Measurements from ENCODE around the gene FAM200B.

The FAM200B gene

GRCh38 chr4:15681372-15682241, at the start of gene FAM200B:
FAM200B (plus strand) TSS chr4:15681827; CDS start chr4:15686978, 5,151 bp downstream.
- TF ChIP-seq EZH2 (IDR thresholded peaks at IDR 0.05; ENCODE audit: borderline replicate concordance, low read depth, low read length, severe bottlenecking) (no peak), CTCF (IDR thresholded peaks at IDR 0.05; ENCODE audit: borderline replicate concordance, extremely low read depth, low read length, poor library complexity, severe bottlenecking) (no peak)
- H3K4me2 ChIP-seq (ENCODE audit: insufficient read depth, low read length), result peak within 1 kb of the TSS; percentile 86
- peak within 1 kb of the TSS; percentile 71 to 85 for H3K4me3 ChIP-seq (ENCODE audit: low read depth in 1 of 2, low read length in 2 of 2)
- H2AFZ ChIP-seq (ENCODE audit: low read depth, low read length), result peak within 1 kb of the TSS; percentile 96
- H3K36me3 ChIP-seq (ENCODE audit: insufficient read depth, low read length), result peaks cover 36% of the 10 kb centered on the region
- no peaks in the 10 kb centered on the region; the same call in 1 of the 2 replicates for H4K20me1 ChIP-seq (ENCODE audit: insufficient read depth, low read length)
- DNase-seq, result peak; percentile 99
- no peaks in the 10 kb centered on the region for H3K27me3 ChIP-seq (ENCODE audit: insufficient read depth, low read length, poor library complexity)
- H3K9me3 ChIP-seq (ENCODE audit: insufficient read depth, low read length, severe bottlenecking), result no peaks in the 10 kb centered on the region
- H3K79me2 ChIP-seq (ENCODE audit: insufficient read depth, low read length), result peaks cover 88% of the 10 kb centered on the region
- peaks cover 55% of the 10 kb centered on the region for H3K4me1 ChIP-seq (ENCODE audit: insufficient read depth, low read length)
- H3K27ac ChIP-seq (ENCODE audit: low read length), result peak within 1 kb of the TSS; percentile 91
- ATAC-seq (ENCODE audit: insufficient read depth, low read depth), result peak; percentile 95
- H3K9ac ChIP-seq (ENCODE audit: low read depth, low read length), result peak within 1 kb of the TSS; percentile 91

- ATAC-seq (ENCODE audit: insufficient read depth, low read depth), result no peak
- Histone ChIP-seq H3K4me1 (ENCODE audit: insufficient read depth, low read length) (no peaks in the 10 kb centered on the region), H3K4me2 (ENCODE audit: insufficient read depth, low read length) (no peak overlapping the region), H3K9ac (ENCODE audit: low read depth, low read length) (no peak overlapping the region), H3K27ac (ENCODE audit: low read length) (no peak overlapping the region), H3K4me3 (ENCODE audit: low read depth in 1 of 2, low read length in 2 of 2) (no peak overlapping the region), H3K79me2 (ENCODE audit: insufficient read depth, low read length) (peaks cover 35% of the 10 kb centered on the region), H2AFZ (ENCODE audit: low read depth, low read length) (no peak overlapping the region), H4K20me1 (ENCODE audit: insufficient read depth, low read length) (peaks cover 7% of the 10 kb centered on the region; the same call in 1 of the 2 replicates), H3K27me3 (ENCODE audit: insufficient read depth, low read length, poor library complexity) (no peaks in the 10 kb centered on the region), H3K9me3 (ENCODE audit: insufficient read depth, low read length, severe bottlenecking) (no peaks in the 10 kb centered on the region), H3K36me3 (ENCODE audit: insufficient read depth, low read length) (peaks cover 84% of the 10 kb centered on the region)
- no peak for DNase-seq
- no peak for TF ChIP-seq CTCF (IDR thresholded peaks at IDR 0.05; ENCODE audit: borderline replicate concordance, extremely low read depth, low read length, poor library complexity, severe bottlenecking)
- TF ChIP-seq EZH2 (IDR thresholded peaks at IDR 0.05; ENCODE audit: borderline replicate concordance, low read depth, low read length, severe bottlenecking), result no peak
Observed at GRCh38 chr4:15636818-15637217, 44.8 kb upstream of the FAM200B start.

- Histone ChIP-seq H3K9ac (ENCODE audit: low read depth, low read length) (no peak overlapping the region), H3K4me1 (ENCODE audit: insufficient read depth, low read length) (no peaks in the 10 kb centered on the region), H3K79me2 (ENCODE audit: insufficient read depth, low read length) (peaks cover 51% of the 10 kb centered on the region), H3K4me2 (ENCODE audit: insufficient read depth, low read length) (no peak overlapping the region), H2AFZ (ENCODE audit: low read depth, low read length) (no peak overlapping the region), H4K20me1 (ENCODE audit: insufficient read depth, low read length) (peaks cover 17% of the 10 kb centered on the region; the same call in 1 of the 2 replicates), H3K9me3 (ENCODE audit: insufficient read depth, low read length, severe bottlenecking) (no peaks in the 10 kb centered on the region), H3K4me3 (ENCODE audit: low read depth in 1 of 2, low read length in 2 of 2) (no peak overlapping the region), H3K27ac (ENCODE audit: low read length) (no peak overlapping the region), H3K36me3 (ENCODE audit: insufficient read depth, low read length) (peaks cover 77% of the 10 kb centered on the region), H3K27me3 (ENCODE audit: insufficient read depth, low read length, poor library complexity) (no peaks in the 10 kb centered on the region)
- ATAC-seq (ENCODE audit: insufficient read depth, low read depth), result no peak
- TF ChIP-seq EZH2 (IDR thresholded peaks at IDR 0.05; ENCODE audit: borderline replicate concordance, low read depth, low read length, severe bottlenecking) (no peak), CTCF (IDR thresholded peaks at IDR 0.05; ENCODE audit: borderline replicate concordance, extremely low read depth, low read length, poor library complexity, severe bottlenecking) (no peak)
- DNase-seq, result no peak
Observed at GRCh38 chr4:15638418-15638817, 43.2 kb upstream of the FAM200B start.
